NCI-H2196 treated with DMSO at 0.1 percent for 48 hours (cell line): ENCODE measurements around the gene CFAP97.
A peak's percentile ranks its signal among the peaks of the same experiment; 100 is the strongest.
"Not testable (repeated sequence)": the region's sequence is repeated elsewhere in the genome, so short reads cannot be mapped to it uniquely, and the experiment has no call there.

ENCODE experiments used
- DNase-seq: peaks from one replicate; lab custom pipeline; 2025; ENCODE audit not compliant: unreplicated experiment; lab: John Stamatoyannopoulos, UW

Gene CFAP97

GRCh38 chr4:185224597-185224996 lies 20.8 kb upstream of the CFAP97 start:
- no peak for DNase-seq

- no peak for DNase-seq
Measured at GRCh38 chr4:185222598-185222997, 18.8 kb upstream of the CFAP97 start.

- DNase-seq, result no peak
Measured at GRCh38 chr4:185221912-185222311, 18.1 kb upstream of the CFAP97 start.

- no peak for DNase-seq
Measured at GRCh38 chr4:185221491-185221890, 17.7 kb upstream of the CFAP97 start.

GRCh38 chr4:185219551-185220344 lies 15.9 kb upstream of the CFAP97 start:
- no peak for DNase-seq

GRCh38 chr4:185218312-185218711 lies 14.5 kb upstream of the CFAP97 start:
- no peak for DNase-seq

- no peak for DNase-seq
Measured at GRCh38 chr4:185217408-185217975, 13.7 kb upstream of the CFAP97 start.

- DNase-seq, result no peak
Measured at GRCh38 chr4:185215261-185215660, 11.5 kb upstream of the CFAP97 start.

GRCh38 chr4:185213877-185214276 lies 10.1 kb upstream of the CFAP97 start:
- DNase-seq, result no peak

- no peak for DNase-seq
Measured at GRCh38 chr4:185212581-185212980, 8.8 kb upstream of the CFAP97 start.

GRCh38 chr4:185211641-185212040 lies 7.8 kb upstream of the CFAP97 start:
- DNase-seq, result no peak

GRCh38 chr4:185211035-185211434 lies 7.2 kb upstream of the CFAP97 start:
- DNase-seq, result no peak

- no peak for DNase-seq
Measured at GRCh38 chr4:185210102-185210981, 6.5 kb upstream of the CFAP97 start.

GRCh38 chr4:185209852-185210101 lies 6.0 kb upstream of the CFAP97 start:
- not testable (repeated sequence) for DNase-seq

GRCh38 chr4:185209031-185209851 lies 5.4 kb upstream of the CFAP97 start, which contains the start of gene SNX25:
Gene SNX25, plus strand, starts transcription at chr4:185209598. Its CDS starts 229 bp downstream, at chr4:185209827.
- DNase-seq, result peak; percentile 22

- no peak for DNase-seq
Measured at GRCh38 chr4:185207466-185207865, 3.7 kb upstream of the CFAP97 start.

GRCh38 chr4:185205697-185206342 lies 2.0 kb upstream of the CFAP97 start:
- no peak for DNase-seq

- DNase-seq, result not testable (repeated sequence)
Measured at GRCh38 chr4:185205073-185205472, 1.3 kb upstream of the CFAP97 start.

GRCh38 chr4:185204238-185204910 lies 574 bp upstream of the CFAP97 start:
- DNase-seq, result no peak

GRCh38 chr4:185202984-185203485 lies 765 bp downstream of the CFAP97 start:
- no peak for DNase-seq
